Measurements from ENCODE around the gene RAP1GAP.

The RAP1GAP gene

GRCh38 chr1:21589618-21590017 lies 79.5 kb downstream of the RAP1GAP start:
- DNase-seq = no peak

- no peak for DNase-seq
These were observed 81.6 kb downstream of the RAP1GAP start for GRCh38 chr1:21587602-21587953.

- no peak for DNase-seq
These were observed 82.1 kb downstream of the RAP1GAP start for GRCh38 chr1:21586846-21587601.

GRCh38 chr1:21586222-21586621 lies 82.9 kb downstream of the RAP1GAP start:
- DNase-seq = no peak

- DNase-seq = no peak
These were observed 84.1 kb downstream of the RAP1GAP start for GRCh38 chr1:21585037-21585436.

- DNase-seq = no peak
These were observed 85.1 kb downstream of the RAP1GAP start for GRCh38 chr1:21584096-21584495.

- no peak for DNase-seq
These were observed 89.4 kb downstream of the RAP1GAP start for GRCh38 chr1:21579791-21580190.

GRCh38 chr1:21577933-21578332 lies 91.2 kb downstream of the RAP1GAP start:
- no peak for DNase-seq

- DNase-seq = no peak
These were observed 91.8 kb downstream of the RAP1GAP start for GRCh38 chr1:21577324-21577723.

GRCh38 chr1:21576798-21577187 lies 92.4 kb downstream of the RAP1GAP start:
- DNase-seq = no peak

GRCh38 chr1:21576031-21576797 lies 92.9 kb downstream of the RAP1GAP start:
- DNase-seq = no peak

- no peak for DNase-seq
These were observed 93.7 kb downstream of the RAP1GAP start for GRCh38 chr1:21575351-21575942.

GRCh38 chr1:21574466-21575151 lies 94.5 kb downstream of the RAP1GAP start:
- no peak for DNase-seq

GRCh38 chr1:21573971-21574465 lies 95.1 kb downstream of the RAP1GAP start:
- no peak for DNase-seq

GRCh38 chr1:21573475-21573874 lies 95.7 kb downstream of the RAP1GAP start:
- no peak for DNase-seq

GRCh38 chr1:21572735-21573277 lies 96.4 kb downstream of the RAP1GAP start:
- no peak for DNase-seq

GRCh38 chr1:21572221-21572620 lies 96.9 kb downstream of the RAP1GAP start:
- no peak for DNase-seq

- DNase-seq = no peak
These were observed 98.3 kb downstream of the RAP1GAP start for GRCh38 chr1:21570885-21571284.

GRCh38 chr1:21570528-21570875 lies 98.7 kb downstream of the RAP1GAP start:
- no peak for DNase-seq

GRCh38 chr1:21569820-21570527 lies 99.2 kb downstream of the RAP1GAP start:
- no peak for DNase-seq

GRCh38 chr1:21568809-21569385 lies 100.3 kb downstream of the RAP1GAP start:
- DNase-seq = no peak
